H1 (cell line): Measurements from ENCODE around the gene CCR8. TPM values are rescaled to one million over a fixed set of nuclear protein-coding genes. Genes with fewer than 3 reads are reported as not detected.

Experiments
- CHD2 ChIP-seq: IDR thresholded peaks from 2 replicates; pipeline ENCODE4 v1.6.1; 2012; ENCODE audit warnings: low read length, improper control_type of control experiment
- CHD7 ChIP-seq: fragments of 300-600 bp; sonication (generic); IDR thresholded peaks from 2 replicates; pipeline ENCODE4 v1.7.1; 2012; ENCODE audit warnings: low read length, moderate library complexity, mild to moderate bottlenecking, inconsistent platforms; ENCODE audit not compliant: insufficient replicate concordance
- CREB1 ChIP-seq: IDR thresholded peaks from 2 replicates; pipeline ENCODE4 v1.6.1; 2012; ENCODE audit warnings: inconsistent platforms
- E2F6 ChIP-seq: IDR thresholded peaks from 2 replicates; pipeline ENCODE4 v1.6.1; 2012; ENCODE audit warnings: inconsistent platforms
- GTF2F1 ChIP-seq: IDR thresholded peaks from 2 replicates; pipeline ENCODE4 v1.6.1; 2012; ENCODE audit warnings: low read depth, low read length, improper control_type of control experiment, borderline replicate concordance
- PHF8 ChIP-seq: fragments of 200-600 bp; sonication (generic); conservative IDR thresholded peaks from 2 replicates; pipeline ENCODE4 v1.7.1; 2012; ENCODE audit warnings: low read depth, mild to moderate bottlenecking, inconsistent platforms, low read length, moderate library complexity
- RNF2 ChIP-seq: fragments of 200-900, 300-1000 bp; sonication (generic); IDR thresholded peaks from 2 replicates; pipeline ENCODE4 v1.7.1; 2016; ENCODE audit warnings: borderline replicate concordance, low read depth, mild to moderate bottlenecking, antibody characterized with exemption, low read length; ENCODE audit not compliant: poor library complexity, severe bottlenecking; ENCODE audit errors: missing control alignments
- RXRA ChIP-seq: IDR thresholded peaks from 2 replicates; pipeline ENCODE4 v1.6.1; 2011; ENCODE audit warnings: low read depth, mild to moderate bottlenecking, low read length, moderate library complexity; ENCODE audit not compliant: insufficient read depth
- SAP30 ChIP-seq: fragments of 300-600 bp; sonication (generic); IDR thresholded peaks from 2 replicates; pipeline ENCODE4 v1.7.1; 2012; ENCODE audit warnings: low read length, moderate library complexity, mild to moderate bottlenecking, inconsistent platforms; ENCODE audit not compliant: insufficient read depth, insufficient replicate concordance
- SP1 ChIP-seq: IDR thresholded peaks from 2 replicates; pipeline ENCODE4 v1.6.1; 2011; ENCODE audit warnings: low read depth, low read length
- SUZ12 ChIP-seq: fragments of 200-600 bp; sonication (generic); IDR thresholded peaks from 2 replicates; pipeline ENCODE4 v1.6.1; 2012; ENCODE audit warnings: mild to moderate bottlenecking, inconsistent platforms, low read length, moderate library complexity, mixed read lengths
- polyA plus RNA-seq, 7 experiments: library from polyadenylated mRNA; depleted of rRNA in 3 of 7; stranded (reverse) in 5 of 7; unstranded in 2 of 7; fragments of >200 nt in 5 of 7; fragments of 200-250 nt in 2 of 7; gene quantifications; 1 replicate in 5 of 7; 2 replicates in 1 of 7; 4 replicates in 1 of 7; pipeline versions ENCODE4 v1.2.1 to v1.2.3, GENCODE V29; 2011 to 2013; ENCODE audit warnings: missing spikeins in 2 of 7, mixed read lengths in 2 of 7
- total RNA-seq: library from RNA; stranded (reverse); fragmentation: NEBNext Ultra II Directional; extraction: Animal tissue kit (Norgen Biotek cat#: 25700); gene quantifications from 2 replicates; pipeline ENCODE4 v1.2.1, GENCODE V29; 2021

The CCR8 gene
- total and polyA plus RNA-seq, 2 of the 8 experiments (the other 6 are each of a cell fraction or from before 2014, with no cell fraction given): 0.35 TPM; not detected in 1

GRCh38 chr3:39286771-39287170 lies 42.7 kb upstream of the CCR8 start (continued):
- TF ChIP-seq CHD7: no peak
- no peak for TF ChIP-seq SUZ12
- no peak for TF ChIP-seq RNF2
- no peak for TF ChIP-seq GTF2F1
- TF ChIP-seq SAP30: no peak
- TF ChIP-seq PHF8: no peak
- TF ChIP-seq CHD2: no peak
- TF ChIP-seq RXRA: no peak
- TF ChIP-seq CREB1: no peak
- no peak for TF ChIP-seq SP1
- no peak for TF ChIP-seq E2F6
